ENCODE measurements around the gene GOLGA8N. TPM values are rescaled to one million over a fixed set of nuclear protein-coding genes. Genes with fewer than 3 reads are reported as not detected.

The GOLGA8N gene
- total RNA-seq, 1 experiment from 2014 or later = 0.63 TPM

DNA sequence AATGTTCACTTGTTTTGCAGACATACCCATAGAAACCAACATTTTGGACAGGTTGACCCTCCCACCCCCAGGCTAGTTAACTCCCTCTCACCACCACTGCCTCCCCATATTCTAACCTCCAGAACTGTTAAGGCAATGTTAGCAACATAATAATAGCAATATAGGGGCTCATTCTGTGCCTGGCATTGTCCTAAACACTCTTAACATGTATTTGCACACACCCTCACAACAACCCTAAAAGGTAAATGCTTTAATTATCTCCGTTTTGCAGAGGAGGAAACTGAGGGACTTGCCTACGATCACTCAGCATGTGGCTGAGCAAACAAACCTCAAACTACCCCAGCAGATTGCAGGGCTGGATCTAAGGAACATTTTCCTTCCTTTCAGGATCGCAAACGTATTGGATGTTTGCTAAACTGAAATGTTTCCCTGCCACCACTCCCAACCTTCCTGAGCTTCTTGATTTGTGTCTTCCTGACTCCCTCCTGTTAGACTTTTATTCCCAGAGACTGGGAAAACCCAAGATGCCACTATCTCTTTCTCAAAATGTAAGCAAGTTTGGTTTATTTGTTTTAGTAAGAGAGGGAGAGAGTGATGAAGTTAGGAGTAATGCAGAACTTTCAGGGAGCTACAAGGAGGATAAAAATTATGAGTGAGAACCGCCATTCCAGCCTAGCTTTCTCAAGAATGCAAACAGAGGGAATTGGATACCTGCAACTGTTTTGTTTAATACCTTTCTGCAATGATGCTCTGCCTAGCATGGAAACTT, 49.6 kb downstream of the GOLGA8N start:
- no peaks in the 10 kb centered on the region for H3K27me3 ChIP-seq
- H3K36me3 ChIP-seq = peaks cover 26% of the 10 kb centered on the region
- DNase-seq = no peak
- H3K4me3 ChIP-seq = no peak overlapping the region
- no peaks in the 10 kb centered on the region for H3K9me3 ChIP-seq

DNA sequence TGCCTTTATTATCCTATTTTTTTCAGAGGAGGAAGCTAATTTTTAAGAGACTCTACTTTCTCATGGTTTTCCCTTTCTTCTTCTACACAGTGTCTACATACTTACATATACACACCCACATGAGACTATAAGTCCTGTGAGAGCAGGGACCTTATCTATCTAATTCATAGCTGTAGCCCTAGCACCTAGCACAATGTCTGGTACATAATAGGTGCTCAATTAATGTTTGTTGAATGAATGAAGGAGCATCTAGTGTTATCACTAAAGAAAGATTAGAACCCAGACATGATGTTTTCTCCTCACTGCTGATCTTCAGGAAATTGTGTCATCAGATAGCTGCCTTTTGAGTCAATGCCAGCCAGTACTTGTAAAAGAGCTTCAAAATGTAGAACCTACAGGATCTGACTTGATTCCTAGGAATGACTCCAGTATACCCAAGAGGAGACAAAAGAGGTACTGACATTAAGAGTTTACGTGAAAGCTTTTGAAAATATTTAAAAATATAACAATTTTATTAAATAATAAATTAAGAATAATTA, 50.7 kb downstream of the GOLGA8N start:
- Histone ChIP-seq H3K4me3 (no peak overlapping the region), H3K36me3 (peaks cover 14% of the 10 kb centered on the region), H3K9me3 (no peaks in the 10 kb centered on the region), H3K27me3 (no peaks in the 10 kb centered on the region)
- no peak for DNase-seq

DNA sequence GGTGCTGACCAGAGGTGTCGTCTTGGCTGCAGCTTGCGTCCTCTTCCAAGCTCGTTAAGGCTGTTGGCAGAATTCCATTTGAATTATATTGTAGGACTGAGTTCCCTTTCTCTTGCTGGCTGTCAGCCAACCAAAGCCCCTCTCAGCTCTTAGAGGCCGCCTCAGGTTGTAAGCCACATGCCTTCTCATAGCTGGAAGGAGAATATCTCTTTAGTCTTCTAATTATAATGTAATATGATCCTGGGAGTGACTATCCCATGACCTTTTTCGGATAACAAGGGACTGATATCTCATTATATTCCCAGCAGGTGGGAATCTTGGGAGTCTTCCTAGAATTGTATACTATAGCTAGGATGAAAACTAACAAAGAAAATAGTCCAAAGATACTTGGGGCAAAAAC, 53.0 kb downstream of the GOLGA8N start:
- Histone ChIP-seq H3K9me3 (no peaks in the 10 kb centered on the region), H3K27me3 (no peaks in the 10 kb centered on the region), H3K36me3 (0 out of 2 replicates have a peak, but pooled peaks cover 2% of the 10 kb centered on the region), H3K4me3 (no peak overlapping the region)
- DNase-seq = no peak

GRCh38 chr15:32649342-32649741, 56.1 kb downstream of the GOLGA8N start:
- Histone ChIP-seq H3K9me3 (no peaks in the 10 kb centered on the region), H3K4me3 (no peak overlapping the region), H3K36me3 (0 out of 2 replicates have a peak, but pooled peaks cover 2% of the 10 kb centered on the region), H3K27me3 (no peaks in the 10 kb centered on the region)
- DNase-seq = peak; percentile 23

DNA sequence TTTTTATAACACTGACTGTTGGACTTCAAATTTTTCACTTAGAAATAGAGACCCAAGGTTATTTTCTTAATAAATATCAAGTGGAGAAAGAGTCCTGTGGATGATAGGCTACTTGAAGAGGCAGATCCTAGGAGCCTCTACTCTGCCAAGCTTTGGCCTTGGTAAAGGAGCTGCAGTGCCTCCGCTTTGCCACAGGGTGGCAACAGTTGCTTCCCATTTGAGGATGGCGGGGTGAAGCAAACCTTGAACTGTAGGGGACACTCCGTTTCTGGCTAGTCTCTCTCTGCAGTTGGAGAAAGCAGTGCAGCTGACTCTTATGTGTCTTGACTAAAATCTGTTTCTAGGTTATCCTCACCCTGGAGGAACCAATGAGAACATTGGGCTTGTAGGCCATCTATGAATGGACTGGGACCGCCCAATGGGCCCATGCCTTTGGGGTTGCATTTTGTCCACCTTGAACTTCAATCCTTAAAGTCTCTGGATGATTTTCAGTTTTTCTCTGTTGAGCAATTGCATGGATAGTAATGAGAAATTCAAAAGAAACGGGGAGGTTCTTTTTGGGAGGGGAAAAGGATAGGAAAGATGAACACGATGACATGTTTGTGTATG, 58.1 kb downstream of the GOLGA8N start:
- 0 out of 2 replicates have a peak, but pooled peaks cover 2% of the 10 kb centered on the region for H3K36me3 ChIP-seq
- peak; percentile 56 for DNase-seq
- H3K9me3 ChIP-seq = no peaks in the 10 kb centered on the region
- no peak overlapping the region for H3K4me3 ChIP-seq
- no peaks in the 10 kb centered on the region for H3K27me3 ChIP-seq

GRCh38 chr15:32652178-32652577, 58.9 kb downstream of the GOLGA8N start:
- no peak for DNase-seq
- Histone ChIP-seq H3K4me3 (no peak overlapping the region), H3K9me3 (no peaks in the 10 kb centered on the region), H3K27me3 (no peaks in the 10 kb centered on the region), H3K36me3 (0 out of 2 replicates have a peak, but pooled peaks cover 2% of the 10 kb centered on the region)

DNA sequence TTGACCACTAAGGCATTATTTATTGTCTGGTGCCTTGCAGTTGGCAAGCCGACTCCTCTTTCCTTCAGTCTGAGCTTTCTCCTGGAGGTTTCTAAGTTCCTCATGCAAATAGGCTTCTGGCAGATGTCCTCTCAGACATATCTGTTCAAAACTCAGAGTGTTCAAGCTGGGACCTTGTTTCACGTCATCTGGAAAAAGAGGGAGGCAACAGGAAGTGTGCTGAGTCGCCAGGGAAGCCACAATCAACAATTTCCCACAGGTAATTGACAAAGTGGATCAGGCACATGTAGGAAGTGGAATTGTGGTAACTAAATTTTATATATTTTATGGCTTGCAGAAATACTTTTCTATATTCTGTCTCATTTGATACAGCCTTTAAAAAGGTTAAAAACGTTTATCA, 62.8 kb downstream of the GOLGA8N start:
- no peak overlapping the region for H3K4me3 ChIP-seq
- H3K9me3 ChIP-seq = no peaks in the 10 kb centered on the region
- no peaks in the 10 kb centered on the region for H3K27me3 ChIP-seq
- DNase-seq = no peak
- H3K36me3 ChIP-seq = no peaks in the 10 kb centered on the region

DNA sequence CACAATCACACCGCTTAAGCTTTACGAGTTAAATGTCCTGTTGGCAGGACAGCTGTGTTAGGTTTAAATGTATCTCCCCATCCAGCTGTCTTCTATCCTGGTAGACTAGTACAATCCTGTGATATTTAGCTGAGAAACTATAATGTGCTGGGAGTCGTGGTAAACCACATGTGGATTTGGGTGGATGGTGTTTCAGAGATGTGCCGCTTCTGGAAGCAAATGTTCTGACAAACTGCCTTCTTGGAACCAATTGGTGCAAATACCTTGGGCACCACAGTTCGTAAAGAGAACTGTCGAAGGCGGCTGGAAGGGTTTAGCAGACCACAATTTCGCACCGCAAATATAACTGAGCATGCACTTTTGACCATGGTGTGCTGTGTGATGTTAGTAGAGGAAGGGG, 63.2 kb downstream of the GOLGA8N start:
- H3K27me3 ChIP-seq = no peaks in the 10 kb centered on the region
- no peak overlapping the region for H3K4me3 ChIP-seq
- no peaks in the 10 kb centered on the region for H3K36me3 ChIP-seq
- H3K9me3 ChIP-seq = no peaks in the 10 kb centered on the region
- DNase-seq = no peak

Other genes with a start within 250 kb of the GOLGA8N start
- 2.7 TPM in 1 of 2 replicates, not detected in the other for gene GOLGA8K, start 190.2 kb upstream of the GOLGA8N start, total RNA-seq (2014; rRNA removed; shearing (Covaris generic); ENCODE audit: low replicate concordance)
- gene GOLGA8O, start 137.8 kb upstream of the GOLGA8N start, total RNA-seq (2014; rRNA removed; shearing (Covaris generic); ENCODE audit: low replicate concordance) = not detected in 2 replicates
- 18.0 and 27.8 TPM in 2 replicates for gene ARHGAP11A, start 22.0 kb downstream of the GOLGA8N start, total RNA-seq (2014; rRNA removed; shearing (Covaris generic); ENCODE audit: low replicate concordance)
- not detected in 2 replicates for gene SCG5, start 48.3 kb downstream of the GOLGA8N start, total RNA-seq (2014; rRNA removed; shearing (Covaris generic); ENCODE audit: low replicate concordance)
- gene GREM1, start 124.5 kb downstream of the GOLGA8N start, total RNA-seq (2014; rRNA removed; shearing (Covaris generic); ENCODE audit: low replicate concordance) = 27.3 and 30.7 TPM in 2 replicates